Activated T-cell treated with anti-CD3 and anti-CD28 coated beads for 4 hours (primary cell): ENCODE data around the gene CD63.

ENCODE experiments used
- DNase-seq: peaks from one replicate; pipeline ENCODE4 v3.0.0-alpha.2; 2020

Gene CD63

DNA sequence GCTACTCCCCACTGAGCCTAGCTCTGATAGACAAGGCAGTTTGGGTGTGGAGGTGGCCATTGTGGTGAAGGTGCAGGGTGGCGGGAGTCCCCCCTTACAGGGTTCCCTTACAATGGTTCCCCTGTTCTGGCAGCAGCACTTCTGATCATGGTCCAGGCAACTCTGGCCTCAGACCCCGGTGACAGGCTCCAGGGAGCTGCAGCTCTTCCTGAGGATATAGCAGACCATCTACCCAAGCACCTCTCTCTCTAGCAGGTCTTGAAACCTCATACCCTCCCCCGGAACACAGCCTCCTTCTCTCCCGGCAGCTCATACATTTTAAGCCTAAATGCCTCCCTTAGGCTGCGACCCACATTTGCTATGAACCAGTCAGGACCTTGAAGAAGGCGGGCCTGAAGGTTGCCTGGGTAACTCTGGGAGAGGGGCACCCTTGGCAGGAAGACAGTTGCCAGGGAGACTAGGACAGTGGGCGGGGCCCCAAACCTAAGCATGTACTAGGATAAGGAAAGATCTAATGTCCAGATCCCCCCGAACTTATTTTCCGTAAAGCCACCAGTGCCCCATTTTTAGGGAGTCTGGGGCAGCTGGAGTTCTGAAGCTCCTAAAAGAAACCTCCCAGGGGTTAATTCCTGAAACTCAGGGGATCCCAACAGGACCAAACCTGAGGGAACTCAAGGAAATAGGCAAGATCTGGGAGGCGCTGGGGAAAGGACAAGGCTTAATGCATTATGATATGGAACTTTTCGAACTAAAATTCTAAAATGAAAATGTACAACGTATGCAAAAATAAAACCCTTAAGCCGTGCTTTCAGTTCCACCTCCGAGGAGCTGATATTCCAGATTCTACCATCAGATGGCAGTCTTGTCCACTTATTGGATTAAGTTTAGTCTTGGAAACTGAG, 9.6 kb upstream of the CD63 start:
- peak; percentile 87 for DNase-seq

DNA sequence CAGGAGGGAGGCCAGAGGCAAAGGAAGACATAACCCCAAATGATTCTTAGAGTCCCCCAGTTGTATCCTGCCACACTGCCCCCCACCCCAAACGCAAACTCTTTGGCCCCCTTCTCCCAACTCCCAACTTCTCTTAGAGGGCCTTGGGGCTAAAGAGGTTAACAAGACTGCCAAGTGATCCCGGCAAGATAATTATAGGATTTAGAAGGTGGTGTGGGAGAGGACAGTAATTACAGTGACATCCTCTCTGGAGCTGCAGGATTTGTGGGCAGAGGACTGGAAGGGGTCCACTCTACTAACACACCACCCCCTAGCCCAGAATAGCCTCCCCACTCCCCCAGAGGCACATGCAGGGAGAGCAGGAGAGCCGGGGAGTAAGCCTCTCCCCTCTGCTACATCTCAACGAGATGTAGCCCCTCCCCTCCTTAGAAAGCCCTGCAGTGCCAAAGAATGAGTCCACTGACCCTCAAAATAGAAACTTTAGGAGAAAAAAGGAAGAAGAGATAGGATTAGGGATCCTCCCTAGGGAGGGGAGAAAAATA, 8.8 kb upstream of the CD63 start:
- no peak for DNase-seq

GRCh38 chr12:55736780-55737580, 8.2 kb upstream of the CD63 start:
- DNase-seq = no peak

DNA sequence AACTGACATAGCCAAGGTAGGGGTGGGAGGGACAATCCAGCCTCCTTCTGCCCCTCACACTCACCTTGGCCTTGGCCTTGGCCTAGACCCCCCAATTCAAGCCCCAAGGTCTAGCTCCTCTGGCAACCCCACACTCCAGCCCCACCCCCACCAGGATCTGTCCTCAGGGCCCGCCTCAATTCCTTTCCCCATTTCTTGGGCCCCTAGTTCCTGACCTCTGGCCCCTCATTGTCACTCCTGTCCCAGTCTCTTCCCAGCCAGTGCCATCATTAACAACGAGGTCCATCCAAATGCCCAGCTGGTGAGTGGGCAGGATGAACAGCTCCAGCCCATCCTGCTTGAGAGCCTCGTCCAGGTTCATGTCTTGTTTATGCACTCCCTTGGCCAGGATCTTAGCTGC, 7.3 kb upstream of the CD63 start:
- no peak for DNase-seq

DNA sequence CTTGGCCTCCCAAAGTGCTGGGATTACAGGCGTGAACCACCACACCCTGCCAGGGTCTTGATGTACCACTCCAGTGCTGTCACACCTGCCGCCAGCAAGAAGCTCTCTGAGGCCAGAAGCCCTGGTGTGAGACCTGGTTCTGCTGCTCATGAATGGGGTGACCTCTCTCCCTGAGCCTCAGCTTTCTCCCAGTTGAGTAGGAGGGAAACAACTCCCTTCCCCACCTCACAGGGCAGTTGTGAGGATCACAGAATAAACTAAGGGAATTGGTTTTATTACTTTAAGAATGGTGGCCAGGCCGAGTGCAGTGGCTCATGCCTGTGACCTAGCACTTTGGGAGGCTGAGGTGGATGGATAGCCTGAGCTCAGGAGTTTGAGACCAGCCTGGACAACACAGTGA, 5.8 kb upstream of the CD63 start:
- no peak for DNase-seq

DNA sequence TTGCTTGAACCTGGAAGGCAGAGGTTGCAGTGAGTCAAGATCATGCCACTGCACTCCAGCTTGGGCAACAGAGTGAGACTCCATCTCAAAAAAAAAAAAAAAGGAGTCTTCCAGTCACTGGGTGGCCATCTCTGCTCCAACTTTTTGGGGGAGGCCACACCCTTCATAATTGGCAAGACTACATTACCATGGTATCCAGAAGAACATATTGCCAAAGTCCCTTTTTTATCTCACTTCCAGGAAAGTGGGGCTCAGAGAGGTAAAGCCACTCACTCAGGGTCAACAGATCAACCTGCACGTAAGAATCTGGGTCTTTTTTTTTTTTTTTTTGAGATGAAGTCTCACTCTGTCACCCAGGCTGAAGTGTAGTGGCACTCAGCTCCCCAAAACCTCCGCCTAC, 5.0 kb upstream of the CD63 start:
- DNase-seq = no peak

DNA sequence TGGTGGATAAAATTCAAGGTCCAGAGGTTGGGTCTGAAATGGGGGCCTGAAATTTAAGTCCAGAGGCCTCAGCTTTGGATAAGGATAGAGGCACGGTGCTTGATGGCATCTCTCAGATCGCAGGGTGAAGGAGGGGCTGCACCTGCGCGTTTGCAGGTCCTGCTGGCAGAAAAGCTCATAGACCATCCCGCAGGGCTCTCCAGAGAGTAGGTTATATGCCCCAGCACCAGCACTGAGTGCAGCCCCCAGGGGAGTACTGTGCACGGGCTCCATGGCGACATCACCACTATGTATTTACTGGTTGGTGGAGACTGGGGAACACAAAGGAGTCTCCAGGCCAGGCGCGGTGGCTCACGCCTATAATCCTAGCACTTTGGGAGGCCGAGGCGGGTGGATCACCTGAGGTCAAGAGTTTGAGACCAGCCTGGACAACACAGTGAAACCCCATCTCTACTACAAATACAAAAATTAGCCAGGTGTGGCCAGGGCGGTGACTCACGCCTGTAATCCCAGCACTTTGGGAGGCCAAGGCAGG, 4.3 kb upstream of the CD63 start:
- DNase-seq = no peak

DNA sequence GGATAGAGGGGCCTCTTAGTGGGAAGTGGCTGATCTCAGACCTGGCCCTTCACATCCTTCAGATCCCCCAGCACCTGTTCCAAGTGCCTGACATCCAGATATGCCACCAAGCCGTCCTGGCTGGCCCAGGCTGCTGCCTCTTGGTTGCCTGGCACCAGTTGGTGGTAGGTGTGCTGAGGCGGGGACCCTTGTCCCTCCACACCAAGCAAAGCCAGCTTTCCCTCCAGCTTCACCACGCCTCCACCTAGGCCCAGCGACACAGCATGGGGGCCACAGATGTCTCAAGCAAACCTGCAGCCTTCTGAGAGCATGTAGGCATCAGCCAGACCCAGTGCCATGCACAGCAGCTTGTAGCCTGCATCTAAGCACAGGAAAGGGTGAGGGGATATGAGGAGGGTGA, 3.5 kb upstream of the CD63 start:
- no peak for DNase-seq

DNA sequence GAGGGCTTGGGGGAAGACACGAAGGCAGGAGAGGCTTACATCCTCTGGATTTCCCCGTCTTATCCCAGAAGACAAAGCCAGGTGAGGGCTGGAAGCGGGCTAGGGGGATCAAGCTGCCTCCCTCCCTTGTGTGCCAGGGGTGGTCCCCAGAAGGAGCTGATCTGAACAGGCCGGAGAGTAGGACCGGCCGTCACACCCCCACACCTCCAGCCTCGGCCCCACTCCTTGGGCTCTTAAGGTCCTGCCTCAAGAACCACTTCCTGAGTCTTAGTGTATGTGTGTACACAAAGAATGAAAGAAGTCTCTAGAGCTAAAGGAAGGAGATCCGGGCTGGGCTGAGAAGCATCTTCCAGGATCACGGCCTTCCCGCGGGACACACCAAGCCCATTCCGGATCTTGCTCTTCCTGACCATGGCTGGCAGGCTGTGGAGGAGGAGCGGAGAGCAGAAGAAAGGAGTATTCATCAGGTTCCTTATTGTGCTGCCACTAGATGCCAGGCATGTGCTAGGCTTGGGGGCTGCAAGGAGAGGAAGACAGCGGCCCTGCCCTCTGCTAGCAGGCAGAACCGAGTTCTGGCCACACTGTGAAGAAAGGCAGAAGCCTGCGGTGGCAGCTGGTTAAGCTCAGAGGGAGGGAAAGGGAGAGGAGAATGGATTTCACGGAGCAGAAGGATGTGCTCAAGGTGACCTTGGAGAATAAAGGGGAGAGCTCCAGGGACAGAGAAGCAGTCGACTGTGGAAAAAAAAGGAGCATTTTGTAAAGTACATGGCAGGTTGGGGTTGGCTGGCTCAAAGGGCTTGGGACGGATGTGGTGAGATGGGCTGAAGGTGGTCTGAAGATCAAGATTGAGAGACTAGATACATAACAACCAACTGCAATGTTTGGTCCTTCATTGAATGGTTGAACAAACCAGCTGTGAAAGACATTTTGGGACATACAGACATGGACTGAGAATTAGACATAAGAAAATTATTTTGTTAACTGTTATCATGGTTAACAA, 1.3 kb upstream of the CD63 start:
- DNase-seq = no peak

- no peak for DNase-seq
Observed at GRCh38 chr12:55728186-55728938, 447 bp downstream of the CD63 start.

DNA sequence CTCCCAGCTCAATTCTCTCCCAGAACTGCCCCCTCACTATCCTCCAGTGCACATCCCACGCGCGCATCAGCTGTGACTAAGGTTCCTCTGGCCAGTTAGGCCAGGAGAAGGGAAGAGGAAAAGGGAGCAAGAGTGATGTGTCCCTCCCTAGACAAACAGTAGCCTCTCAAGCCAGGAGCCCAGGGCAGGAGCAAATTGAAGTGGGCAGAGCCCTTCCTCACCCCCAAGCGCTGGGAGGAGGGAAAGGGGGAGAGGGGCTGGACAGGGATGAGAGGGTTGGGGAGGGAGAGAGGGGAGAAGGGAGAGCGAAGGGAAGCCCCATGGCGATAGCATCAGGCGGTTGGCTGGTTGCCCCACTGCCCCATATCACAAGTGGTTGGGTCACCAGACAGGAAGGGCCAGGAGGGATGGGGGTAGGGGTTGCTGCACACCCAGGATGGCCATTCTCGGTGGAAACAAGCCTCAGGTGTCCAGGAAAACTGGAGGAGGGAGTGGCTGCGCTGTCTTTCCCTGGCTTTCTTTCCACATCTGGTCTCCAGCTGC, 1.1 kb downstream of the CD63 start:
- no peak for DNase-seq

- no peak for DNase-seq
Observed at GRCh38 chr12:55726971-55727370, 1.8 kb downstream of the CD63 start.

DNA sequence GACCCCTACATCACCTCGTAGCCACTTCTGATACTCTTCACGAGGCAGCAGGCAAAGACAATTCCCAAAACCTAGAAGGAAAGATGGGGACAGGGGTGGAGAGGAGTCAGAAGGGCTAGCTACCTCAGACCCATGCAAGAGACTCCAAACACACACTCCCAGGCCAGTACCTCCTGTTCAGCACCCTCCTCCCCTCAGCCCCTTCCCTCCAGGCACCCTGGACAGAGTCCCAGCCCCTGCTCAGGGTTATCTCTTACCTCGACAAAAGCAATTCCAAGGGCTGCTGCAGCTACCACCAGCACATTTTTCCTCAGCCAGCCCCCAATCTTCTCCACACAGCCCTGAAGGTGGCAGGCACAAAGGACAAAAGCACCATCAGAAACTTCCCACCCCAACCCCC, 3.3 kb downstream of the CD63 start:
- no peak for DNase-seq

DNA sequence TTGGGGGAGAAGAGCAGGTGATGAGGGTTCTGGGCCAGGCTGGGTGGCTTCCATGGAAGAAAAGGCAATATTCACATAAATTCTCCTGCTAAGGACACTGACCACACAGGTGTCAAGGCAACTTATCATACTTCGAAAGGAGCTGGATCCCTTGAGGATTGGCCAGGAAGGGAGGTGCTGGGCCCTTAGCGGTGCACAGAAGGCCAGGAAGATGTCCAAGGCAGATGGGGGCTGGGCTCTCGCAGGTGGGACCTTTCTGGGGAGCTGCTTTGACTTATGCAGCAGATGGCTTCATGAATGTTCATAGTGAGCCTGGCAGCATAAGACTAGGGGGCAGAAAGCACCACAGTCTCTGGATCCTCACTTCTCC, 3.9 kb downstream of the CD63 start:
- no peak for DNase-seq

DNA sequence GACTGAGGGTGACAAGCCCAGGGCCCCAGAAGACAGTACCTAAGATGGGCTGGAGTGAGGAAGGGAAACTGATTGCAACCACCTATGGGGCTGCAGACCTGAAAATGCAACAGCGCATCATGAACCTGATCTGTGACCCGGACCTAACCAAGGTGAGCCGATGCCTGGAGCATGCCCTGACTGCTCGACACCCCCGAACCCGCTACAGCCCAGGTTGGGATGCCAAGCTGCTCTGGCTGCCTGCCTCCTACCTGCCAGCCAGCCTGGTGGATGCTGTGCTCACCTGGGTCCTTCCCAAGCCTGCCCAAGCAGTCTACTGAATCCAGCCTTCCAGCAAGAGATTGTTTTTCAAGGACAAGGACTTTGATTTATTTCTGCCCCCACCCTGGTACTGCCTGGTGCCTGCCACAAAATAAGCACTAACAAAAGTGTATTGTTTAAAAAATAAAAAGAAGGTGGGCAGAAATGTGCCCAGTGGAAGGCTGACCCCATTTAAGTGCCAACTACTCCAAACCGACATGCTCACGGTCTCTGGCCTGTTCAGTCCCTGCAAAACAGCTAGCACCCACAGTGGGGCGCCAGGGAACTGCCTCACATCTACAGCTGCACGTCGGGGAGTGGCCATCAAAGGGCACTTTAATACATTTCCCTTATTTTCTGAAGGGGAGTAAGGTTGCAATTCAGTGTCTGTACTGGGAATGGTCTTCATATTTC, 4.4 kb downstream of the CD63 start:
- DNase-seq = no peak

- no peak for DNase-seq
Observed at GRCh38 chr12:55723516-55724225, 5.1 kb downstream of the CD63 start.

DNA sequence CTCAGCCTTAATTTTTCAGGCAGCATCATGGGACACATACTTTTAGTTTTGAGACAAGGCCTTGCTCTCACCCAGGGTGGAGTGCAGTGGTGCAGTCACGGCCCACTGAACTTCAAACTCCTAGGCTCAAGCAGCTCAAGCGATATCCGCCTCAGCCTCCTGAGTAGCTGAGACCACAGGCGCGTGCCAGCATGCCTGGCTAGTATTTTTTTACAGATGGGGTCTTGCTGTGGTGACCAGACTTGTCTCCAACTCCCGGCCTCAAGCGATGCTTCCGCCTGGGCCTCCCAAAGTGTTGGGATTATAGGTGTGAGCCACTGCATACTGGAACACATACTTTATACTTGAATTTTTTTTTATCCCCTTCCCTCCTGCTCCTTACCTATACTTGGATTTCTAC, 5.9 kb downstream of the CD63 start:
- no peak for DNase-seq

GRCh38 chr12:55721601-55722213, 7.1 kb downstream of the CD63 start:
- no peak for DNase-seq

DNA sequence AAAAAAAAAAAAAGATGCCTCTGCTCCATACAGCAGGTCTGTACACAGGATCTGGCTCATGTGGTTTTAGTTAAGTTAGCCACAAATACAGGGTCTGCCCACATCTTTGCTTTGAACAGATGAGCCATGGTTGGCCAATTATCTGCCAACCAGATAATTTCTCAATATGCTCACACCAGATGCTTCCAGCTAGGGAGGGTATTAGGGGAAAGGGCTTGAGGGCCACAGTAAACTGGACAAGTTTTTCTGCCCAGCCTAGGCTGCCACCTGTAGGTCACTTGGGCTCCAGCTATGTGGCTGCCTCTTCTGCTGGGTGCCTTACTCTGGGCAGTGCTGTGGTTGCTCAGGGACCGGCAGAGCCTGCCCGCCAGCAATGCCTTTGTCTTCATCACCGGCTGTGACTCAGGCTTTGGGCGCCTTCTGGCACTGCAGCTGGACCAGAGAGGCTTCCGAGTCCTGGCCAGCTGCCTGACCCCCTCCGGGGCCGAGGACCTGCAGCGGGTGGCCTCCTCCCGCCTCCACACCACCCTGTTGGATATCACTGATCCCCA, 7.8 kb downstream of the CD63 start:
- no peak for DNase-seq
